HepG2 (cell line): ENCODE data around the gene YY1. TPM values are rescaled to one million over a fixed set of nuclear protein-coding genes. Genes with fewer than 3 reads are reported as not detected.
A peak's percentile ranks its signal among the peaks of the same experiment; 100 is the strongest.

Experiments
- GABPB1 ChIP-seq: IDR thresholded peaks from 2 replicates; pipeline ENCODE4 v1.6.1; 2016; ENCODE audit warnings: mild to moderate bottlenecking, missing genetic modification reagents, moderate library complexity, missing compliant biosample characterization
- KDM6A ChIP-seq: IDR thresholded peaks from 2 replicates; pipeline ENCODE4 v1.6.1; 2016; ENCODE audit warnings: low read depth
- NFE2 ChIP-seq: sonication (generic); formaldehyde crosslinking; IDR thresholded peaks from 2 replicates; pipeline ENCODE4 v1.4.0; 2020; ENCODE audit warnings: missing genetic modification reagents
- NFYB ChIP-seq: sonication (generic); formaldehyde crosslinking; IDR thresholded peaks from 2 replicates; pipeline ENCODE4 v1.4.0; 2020; ENCODE audit warnings: missing genetic modification reagents
- THYN1 ChIP-seq: sonication (generic); formaldehyde crosslinking; IDR thresholded peaks from 2 replicates; pipeline ENCODE4 v1.8.1; 2023; ENCODE audit warnings: low read depth, mild to moderate bottlenecking, moderate library complexity, missing genetic modification reagents, borderline replicate concordance
- TMF1 ChIP-seq: sonication (generic); formaldehyde crosslinking; IDR thresholded peaks from 2 replicates; pipeline ENCODE4 v1.8.1; 2022; ENCODE audit warnings: low read depth, missing genetic modification reagents
- ZNF432 ChIP-seq: sonication (generic); formaldehyde crosslinking; IDR thresholded peaks from 2 replicates; pipeline ENCODE4 v1.5.0; 2020; ENCODE audit warnings: missing genetic modification reagents, mild to moderate bottlenecking, borderline replicate concordance
- ZNF572 ChIP-seq: sonication (generic); formaldehyde crosslinking; IDR thresholded peaks from 2 replicates; pipeline ENCODE4 v1.5.1; 2020; ENCODE audit warnings: mild to moderate bottlenecking, missing genetic modification reagents
- ZNF616 ChIP-seq: sonication (generic); formaldehyde crosslinking; IDR thresholded peaks from 2 replicates; pipeline ENCODE4 v1.5.0; 2020; ENCODE audit warnings: low read depth, mild to moderate bottlenecking, missing genetic modification reagents
- polyA plus RNA-seq, 8 experiments: library from polyadenylated mRNA; depleted of rRNA in 3 of 8; stranded (reverse) in 7 of 8; unstranded in 1 of 8; fragments of >200 nt; fragmentation: Illumina TruSeq in 4 of 8; extraction: Trizol in 4 of 8; gene quantifications; 2 replicates each; pipeline versions ENCODE4 v1.2.1 to v1.2.3, GENCODE V29; 2011 to 2016; ENCODE audit warnings: low read depth in 4 of 8, missing spikeins in 1 of 8, mixed read lengths in 1 of 8; ENCODE audit not compliant: insufficient read depth in 1 of 8
- total RNA-seq, 5 experiments: library from RNA; depleted of rRNA; stranded (reverse); fragments of >200 nt; fragmentation: Illumina TruSeq; extraction: Trizol; gene quantifications; 2 replicates each; pipeline ENCODE4 v1.2.3, GENCODE V29; 2016; ENCODE audit warnings: low read depth in 1 of 5
- TF ChIP-seq, protein P1 (sequence below): sonication (generic); formaldehyde crosslinking; conservative IDR thresholded peaks from 2 replicates; pipeline ENCODE4 v1.4.0; 2020; ENCODE audit warnings: missing genetic modification reagents
- TF ChIP-seq, protein P2 (sequence below): sonication (generic); formaldehyde crosslinking; IDR thresholded peaks from 2 replicates; pipeline ENCODE4 v1.4.0; 2020; ENCODE audit warnings: missing genetic modification reagents, borderline replicate concordance
- TF ChIP-seq, protein P3 (sequence below): sonication (generic); formaldehyde crosslinking; IDR thresholded peaks from 2 replicates; pipeline ENCODE4 v1.4.0; 2020; ENCODE audit warnings: missing genetic modification reagents, borderline replicate concordance
- TF ChIP-seq, protein P4 (sequence below): sonication (generic); formaldehyde crosslinking; IDR thresholded peaks from 2 replicates; pipeline ENCODE4 v1.4.0; 2020; ENCODE audit warnings: missing genetic modification reagents
- TF ChIP-seq, protein P5 (sequence below): sonication (generic); formaldehyde crosslinking; IDR thresholded peaks from 2 replicates; pipeline ENCODE4 v1.4.0; 2020; ENCODE audit warnings: missing genetic modification reagents
- TF ChIP-seq, protein P6 (sequence below): sonication (generic); formaldehyde crosslinking; IDR thresholded peaks from 2 replicates; pipeline ENCODE4 v1.4.0; 2020; ENCODE audit warnings: missing genetic modification reagents

Gene YY1
- total and polyA plus RNA-seq, 2 of the 13 experiments (the other 11 are each of a cell fraction or from before 2014, with no cell fraction given) = 29.4 to 68.1 TPM

DNA sequence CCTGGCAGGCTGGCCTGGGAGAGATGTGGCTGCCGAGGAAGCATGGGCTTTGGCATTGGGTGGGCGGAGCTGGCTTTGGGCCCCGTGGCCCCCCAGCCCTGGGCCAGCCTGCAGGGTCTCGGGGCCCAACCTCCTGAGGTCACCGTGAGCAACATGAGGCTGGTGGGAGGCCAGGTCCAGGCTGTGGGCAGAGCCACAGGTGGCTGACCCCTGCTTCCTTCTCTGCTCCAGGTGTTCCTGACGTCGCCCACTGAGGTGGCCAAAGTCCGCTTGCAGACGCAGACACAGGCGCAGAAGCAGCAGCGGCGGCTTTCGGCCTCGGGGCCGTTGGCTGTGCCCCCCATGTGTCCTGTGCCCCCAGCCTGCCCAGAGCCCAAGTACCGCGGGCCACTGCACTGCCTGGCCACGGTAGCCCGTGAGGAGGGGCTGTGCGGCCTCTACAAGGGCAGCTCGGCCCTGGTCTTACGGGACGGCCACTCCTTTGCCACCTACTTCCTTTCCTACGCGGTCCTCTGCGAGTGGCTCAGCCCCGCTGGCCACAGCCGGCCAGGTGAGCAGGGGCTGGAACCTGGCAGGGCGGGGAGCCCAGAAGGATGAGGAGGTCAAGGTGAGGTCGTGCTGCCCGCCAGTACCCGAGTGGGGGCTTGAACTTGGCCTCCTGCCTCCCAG, 89.7 kb downstream of the YY1 start (continued):
- TF ChIP-seq, protein P1, sequence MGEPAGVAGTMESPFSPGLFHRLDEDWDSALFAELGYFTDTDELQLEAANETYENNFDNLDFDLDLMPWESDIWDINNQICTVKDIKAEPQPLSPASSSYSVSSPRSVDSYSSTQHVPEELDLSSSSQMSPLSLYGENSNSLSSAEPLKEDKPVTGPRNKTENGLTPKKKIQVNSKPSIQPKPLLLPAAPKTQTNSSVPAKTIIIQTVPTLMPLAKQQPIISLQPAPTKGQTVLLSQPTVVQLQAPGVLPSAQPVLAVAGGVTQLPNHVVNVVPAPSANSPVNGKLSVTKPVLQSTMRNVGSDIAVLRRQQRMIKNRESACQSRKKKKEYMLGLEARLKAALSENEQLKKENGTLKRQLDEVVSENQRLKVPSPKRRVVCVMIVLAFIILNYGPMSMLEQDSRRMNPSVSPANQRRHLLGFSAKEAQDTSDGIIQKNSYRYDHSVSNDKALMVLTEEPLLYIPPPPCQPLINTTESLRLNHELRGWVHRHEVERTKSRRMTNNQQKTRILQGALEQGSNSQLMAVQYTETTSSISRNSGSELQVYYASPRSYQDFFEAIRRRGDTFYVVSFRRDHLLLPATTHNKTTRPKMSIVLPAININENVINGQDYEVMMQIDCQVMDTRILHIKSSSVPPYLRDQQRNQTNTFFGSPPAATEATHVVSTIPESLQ (CRISPR knock-in tag) = no peak
- TF ChIP-seq ZNF572 (CRISPR knock-in tag) = 0 out of 2 replicates have a peak, but pooled peaks have one; percentile 19
- no peak for TF ChIP-seq TMF1 (CRISPR knock-in tag)
- TF ChIP-seq, protein P2, sequence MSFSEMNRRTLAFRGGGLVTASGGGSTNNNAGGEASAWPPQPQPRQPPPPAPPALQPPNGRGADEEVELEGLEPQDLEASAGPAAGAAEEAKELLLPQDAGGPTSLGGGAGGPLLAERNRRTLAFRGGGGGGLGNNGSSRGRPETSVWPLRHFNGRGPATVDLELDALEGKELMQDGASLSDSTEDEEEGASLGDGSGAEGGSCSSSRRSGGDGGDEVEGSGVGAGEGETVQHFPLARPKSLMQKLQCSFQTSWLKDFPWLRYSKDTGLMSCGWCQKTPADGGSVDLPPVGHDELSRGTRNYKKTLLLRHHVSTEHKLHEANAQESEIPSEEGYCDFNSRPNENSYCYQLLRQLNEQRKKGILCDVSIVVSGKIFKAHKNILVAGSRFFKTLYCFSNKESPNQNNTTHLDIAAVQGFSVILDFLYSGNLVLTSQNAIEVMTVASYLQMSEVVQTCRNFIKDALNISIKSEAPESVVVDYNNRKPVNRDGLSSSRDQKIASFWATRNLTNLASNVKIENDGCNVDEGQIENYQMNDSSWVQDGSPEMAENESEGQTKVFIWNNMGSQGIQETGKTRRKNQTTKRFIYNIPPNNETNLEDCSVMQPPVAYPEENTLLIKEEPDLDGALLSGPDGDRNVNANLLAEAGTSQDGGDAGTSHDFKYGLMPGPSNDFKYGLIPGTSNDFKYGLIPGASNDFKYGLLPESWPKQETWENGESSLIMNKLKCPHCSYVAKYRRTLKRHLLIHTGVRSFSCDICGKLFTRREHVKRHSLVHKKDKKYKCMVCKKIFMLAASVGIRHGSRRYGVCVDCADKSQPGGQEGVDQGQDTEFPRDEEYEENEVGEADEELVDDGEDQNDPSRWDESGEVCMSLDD (CRISPR knock-in tag) = 0 out of 2 replicates have a peak, but pooled peaks have one; percentile 33
- TF ChIP-seq ZNF616 (CRISPR knock-in tag) = 0 out of 2 replicates have a peak, but pooled peaks have one; percentile 53
- TF ChIP-seq, protein P3, sequence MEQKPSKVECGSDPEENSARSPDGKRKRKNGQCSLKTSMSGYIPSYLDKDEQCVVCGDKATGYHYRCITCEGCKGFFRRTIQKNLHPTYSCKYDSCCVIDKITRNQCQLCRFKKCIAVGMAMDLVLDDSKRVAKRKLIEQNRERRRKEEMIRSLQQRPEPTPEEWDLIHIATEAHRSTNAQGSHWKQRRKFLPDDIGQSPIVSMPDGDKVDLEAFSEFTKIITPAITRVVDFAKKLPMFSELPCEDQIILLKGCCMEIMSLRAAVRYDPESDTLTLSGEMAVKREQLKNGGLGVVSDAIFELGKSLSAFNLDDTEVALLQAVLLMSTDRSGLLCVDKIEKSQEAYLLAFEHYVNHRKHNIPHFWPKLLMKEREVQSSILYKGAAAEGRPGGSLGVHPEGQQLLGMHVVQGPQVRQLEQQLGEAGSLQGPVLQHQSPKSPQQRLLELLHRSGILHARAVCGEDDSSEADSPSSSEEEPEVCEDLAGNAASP (CRISPR knock-in tag) = peak; percentile 11; the same call in 1 of the 2 replicates
- no peak for TF ChIP-seq THYN1
- TF ChIP-seq, protein P4, sequence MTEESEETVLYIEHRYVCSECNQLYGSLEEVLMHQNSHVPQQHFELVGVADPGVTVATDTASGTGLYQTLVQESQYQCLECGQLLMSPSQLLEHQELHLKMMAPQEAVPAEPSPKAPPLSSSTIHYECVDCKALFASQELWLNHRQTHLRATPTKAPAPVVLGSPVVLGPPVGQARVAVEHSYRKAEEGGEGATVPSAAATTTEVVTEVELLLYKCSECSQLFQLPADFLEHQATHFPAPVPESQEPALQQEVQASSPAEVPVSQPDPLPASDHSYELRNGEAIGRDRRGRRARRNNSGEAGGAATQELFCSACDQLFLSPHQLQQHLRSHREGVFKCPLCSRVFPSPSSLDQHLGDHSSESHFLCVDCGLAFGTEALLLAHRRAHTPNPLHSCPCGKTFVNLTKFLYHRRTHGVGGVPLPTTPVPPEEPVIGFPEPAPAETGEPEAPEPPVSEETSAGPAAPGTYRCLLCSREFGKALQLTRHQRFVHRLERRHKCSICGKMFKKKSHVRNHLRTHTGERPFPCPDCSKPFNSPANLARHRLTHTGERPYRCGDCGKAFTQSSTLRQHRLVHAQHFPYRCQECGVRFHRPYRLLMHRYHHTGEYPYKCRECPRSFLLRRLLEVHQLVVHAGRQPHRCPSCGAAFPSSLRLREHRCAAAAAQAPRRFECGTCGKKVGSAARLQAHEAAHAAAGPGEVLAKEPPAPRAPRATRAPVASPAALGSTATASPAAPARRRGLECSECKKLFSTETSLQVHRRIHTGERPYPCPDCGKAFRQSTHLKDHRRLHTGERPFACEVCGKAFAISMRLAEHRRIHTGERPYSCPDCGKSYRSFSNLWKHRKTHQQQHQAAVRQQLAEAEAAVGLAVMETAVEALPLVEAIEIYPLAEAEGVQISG = peak; percentile 55; the same call in 1 of the 2 replicates
- TF ChIP-seq GABPB1 (CRISPR knock-in tag) = peak; percentile 70; the same call in 1 of the 2 replicates
- TF ChIP-seq, protein P5, sequence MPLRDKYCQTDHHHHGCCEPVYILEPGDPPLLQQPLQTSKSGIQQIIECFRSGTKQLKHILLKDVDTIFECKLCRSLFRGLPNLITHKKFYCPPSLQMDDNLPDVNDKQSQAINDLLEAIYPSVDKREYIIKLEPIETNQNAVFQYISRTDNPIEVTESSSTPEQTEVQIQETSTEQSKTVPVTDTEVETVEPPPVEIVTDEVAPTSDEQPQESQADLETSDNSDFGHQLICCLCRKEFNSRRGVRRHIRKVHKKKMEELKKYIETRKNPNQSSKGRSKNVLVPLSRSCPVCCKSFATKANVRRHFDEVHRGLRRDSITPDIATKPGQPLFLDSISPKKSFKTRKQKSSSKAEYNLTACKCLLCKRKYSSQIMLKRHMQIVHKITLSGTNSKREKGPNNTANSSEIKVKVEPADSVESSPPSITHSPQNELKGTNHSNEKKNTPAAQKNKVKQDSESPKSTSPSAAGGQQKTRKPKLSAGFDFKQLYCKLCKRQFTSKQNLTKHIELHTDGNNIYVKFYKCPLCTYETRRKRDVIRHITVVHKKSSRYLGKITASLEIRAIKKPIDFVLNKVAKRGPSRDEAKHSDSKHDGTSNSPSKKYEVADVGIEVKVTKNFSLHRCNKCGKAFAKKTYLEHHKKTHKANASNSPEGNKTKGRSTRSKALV (CRISPR knock-in tag) = no peak
- TF ChIP-seq NFE2 = no peak
- TF ChIP-seq KDM6A (CRISPR knock-in tag) = no peak
- TF ChIP-seq NFYB = no peak
- TF ChIP-seq, protein P6, sequence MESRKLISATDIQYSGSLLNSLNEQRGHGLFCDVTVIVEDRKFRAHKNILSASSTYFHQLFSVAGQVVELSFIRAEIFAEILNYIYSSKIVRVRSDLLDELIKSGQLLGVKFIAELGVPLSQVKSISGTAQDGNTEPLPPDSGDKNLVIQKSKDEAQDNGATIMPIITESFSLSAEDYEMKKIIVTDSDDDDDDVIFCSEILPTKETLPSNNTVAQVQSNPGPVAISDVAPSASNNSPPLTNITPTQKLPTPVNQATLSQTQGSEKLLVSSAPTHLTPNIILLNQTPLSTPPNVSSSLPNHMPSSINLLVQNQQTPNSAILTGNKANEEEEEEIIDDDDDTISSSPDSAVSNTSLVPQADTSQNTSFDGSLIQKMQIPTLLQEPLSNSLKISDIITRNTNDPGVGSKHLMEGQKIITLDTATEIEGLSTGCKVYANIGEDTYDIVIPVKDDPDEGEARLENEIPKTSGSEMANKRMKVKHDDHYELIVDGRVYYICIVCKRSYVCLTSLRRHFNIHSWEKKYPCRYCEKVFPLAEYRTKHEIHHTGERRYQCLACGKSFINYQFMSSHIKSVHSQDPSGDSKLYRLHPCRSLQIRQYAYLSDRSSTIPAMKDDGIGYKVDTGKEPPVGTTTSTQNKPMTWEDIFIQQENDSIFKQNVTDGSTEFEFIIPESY (CRISPR knock-in tag) = no peak
- TF ChIP-seq ZNF432 = no peak
